ENCODE results near the gene CCDC85B.

The CCDC85B gene

DNA sequence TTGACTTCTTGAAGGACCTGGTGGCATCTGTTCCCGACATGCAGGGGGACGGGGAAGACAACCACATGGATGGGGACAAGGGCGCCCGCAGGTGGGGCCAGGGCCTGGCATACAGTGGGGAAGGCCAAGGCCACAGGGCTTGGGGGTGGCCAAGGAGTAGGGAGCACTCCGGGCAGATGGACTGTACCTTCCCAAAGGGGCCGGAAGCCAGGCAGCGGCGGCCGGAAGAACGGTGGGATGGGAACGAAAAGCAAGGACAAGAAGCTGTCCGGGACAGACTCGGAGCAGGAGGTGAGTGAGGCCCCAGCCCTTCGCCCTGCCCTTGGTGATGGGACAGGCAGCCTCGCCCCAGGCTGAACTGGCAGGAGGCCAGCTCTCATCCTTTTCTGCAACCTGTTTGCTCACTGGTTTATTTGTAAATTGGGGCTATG is 29.9 kb downstream of the CCDC85B start:
- DNase-seq (ENCODE audit: low read depth) = no peak
- H3K4me3 ChIP-seq (ENCODE audit: low read depth, low read length) = peak overlapping the region; percentile 63
- TF ChIP-seq, protein P1, sequence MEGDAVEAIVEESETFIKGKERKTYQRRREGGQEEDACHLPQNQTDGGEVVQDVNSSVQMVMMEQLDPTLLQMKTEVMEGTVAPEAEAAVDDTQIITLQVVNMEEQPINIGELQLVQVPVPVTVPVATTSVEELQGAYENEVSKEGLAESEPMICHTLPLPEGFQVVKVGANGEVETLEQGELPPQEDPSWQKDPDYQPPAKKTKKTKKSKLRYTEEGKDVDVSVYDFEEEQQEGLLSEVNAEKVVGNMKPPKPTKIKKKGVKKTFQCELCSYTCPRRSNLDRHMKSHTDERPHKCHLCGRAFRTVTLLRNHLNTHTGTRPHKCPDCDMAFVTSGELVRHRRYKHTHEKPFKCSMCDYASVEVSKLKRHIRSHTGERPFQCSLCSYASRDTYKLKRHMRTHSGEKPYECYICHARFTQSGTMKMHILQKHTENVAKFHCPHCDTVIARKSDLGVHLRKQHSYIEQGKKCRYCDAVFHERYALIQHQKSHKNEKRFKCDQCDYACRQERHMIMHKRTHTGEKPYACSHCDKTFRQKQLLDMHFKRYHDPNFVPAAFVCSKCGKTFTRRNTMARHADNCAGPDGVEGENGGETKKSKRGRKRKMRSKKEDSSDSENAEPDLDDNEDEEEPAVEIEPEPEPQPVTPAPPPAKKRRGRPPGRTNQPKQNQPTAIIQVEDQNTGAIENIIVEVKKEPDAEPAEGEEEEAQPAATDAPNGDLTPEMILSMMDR (IDR thresholded peaks at IDR 0.05; ENCODE audit: low read depth, low read length) = no peak
- TF ChIP-seq MYC (IDR thresholded peaks at IDR 0.05; ENCODE audit: low read depth, low read length) (no peak), POLR2A (IDR thresholded peaks at IDR 0.05; ENCODE audit: extremely low read depth, insufficient read length) (no peak)
- TF ChIP-seq, protein P2, sequence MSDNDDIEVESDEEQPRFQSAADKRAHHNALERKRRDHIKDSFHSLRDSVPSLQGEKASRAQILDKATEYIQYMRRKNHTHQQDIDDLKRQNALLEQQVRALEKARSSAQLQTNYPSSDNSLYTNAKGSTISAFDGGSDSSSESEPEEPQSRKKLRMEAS (IDR thresholded peaks at IDR 0.05; ENCODE audit: low read depth, low read length) = no peak

DNA sequence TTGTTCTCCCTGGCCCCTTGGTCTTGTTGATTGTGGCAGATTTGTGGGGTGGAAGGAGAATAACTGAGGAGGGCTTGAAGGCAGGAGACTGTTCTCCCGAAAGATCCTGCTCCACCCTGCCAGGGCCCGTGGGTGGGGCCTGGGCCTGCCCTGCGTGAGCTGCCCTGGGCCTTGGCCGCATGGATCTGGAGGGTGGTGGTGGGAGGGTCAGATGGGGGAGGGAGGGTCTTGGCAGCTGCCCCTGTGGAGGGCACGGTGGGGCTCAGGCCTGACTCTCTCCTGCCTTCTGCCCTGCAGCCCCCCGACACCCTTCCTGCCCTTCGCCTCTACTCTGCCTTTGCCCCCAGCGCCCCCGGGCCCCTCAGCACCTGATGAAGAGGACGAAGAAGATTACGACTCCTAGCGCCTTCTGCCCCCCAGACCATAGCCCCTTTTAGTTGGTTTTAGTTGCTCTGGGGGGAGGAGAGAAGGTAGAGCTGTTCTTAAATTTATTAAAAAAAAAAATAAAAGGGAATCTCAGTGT is 30.6 kb downstream of the CCDC85B start:
- H3K4me3 ChIP-seq (ENCODE audit: low read depth, low read length) = no peak overlapping the region
- DNase-seq (ENCODE audit: low read depth) = no peak
- TF ChIP-seq MYC (IDR thresholded peaks at IDR 0.05; ENCODE audit: low read depth, low read length) (no peak), POLR2A (IDR thresholded peaks at IDR 0.05; ENCODE audit: extremely low read depth, insufficient read length) (no peak)
- TF ChIP-seq, protein P1 (IDR thresholded peaks at IDR 0.05; ENCODE audit: low read depth, low read length) = no peak
- TF ChIP-seq, protein P2 (IDR thresholded peaks at IDR 0.05; ENCODE audit: low read depth, low read length) = no peak

DNA sequence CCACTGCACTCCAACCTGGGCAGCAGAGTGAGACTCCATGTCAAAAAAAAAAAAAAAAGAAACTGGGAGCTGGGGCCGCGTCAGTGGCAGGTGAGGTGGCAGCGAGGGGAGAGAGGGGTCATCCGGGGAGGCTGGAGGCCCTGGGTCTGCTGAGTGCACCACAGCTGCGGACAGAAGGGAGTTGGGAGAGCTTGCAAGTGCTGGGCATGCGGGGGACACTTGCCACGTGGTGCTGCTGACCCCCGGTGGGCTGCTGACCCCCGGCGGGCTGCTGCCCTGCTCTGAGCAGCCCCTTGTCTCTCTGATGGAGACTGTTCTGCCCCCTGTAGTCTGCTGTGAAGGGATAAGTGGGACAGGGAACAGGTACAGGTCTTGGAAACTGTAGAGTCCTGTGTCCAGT is 31.4 kb downstream of the CCDC85B start:
- no peak overlapping the region for H3K4me3 ChIP-seq (ENCODE audit: low read depth, low read length)
- no peak for DNase-seq (ENCODE audit: low read depth)
- TF ChIP-seq, protein P2 (IDR thresholded peaks at IDR 0.05; ENCODE audit: low read depth, low read length) = no peak
- TF ChIP-seq MYC (IDR thresholded peaks at IDR 0.05; ENCODE audit: low read depth, low read length) (no peak), POLR2A (IDR thresholded peaks at IDR 0.05; ENCODE audit: extremely low read depth, insufficient read length) (no peak)
- TF ChIP-seq, protein P1 (IDR thresholded peaks at IDR 0.05; ENCODE audit: low read depth, low read length) = no peak

DNA sequence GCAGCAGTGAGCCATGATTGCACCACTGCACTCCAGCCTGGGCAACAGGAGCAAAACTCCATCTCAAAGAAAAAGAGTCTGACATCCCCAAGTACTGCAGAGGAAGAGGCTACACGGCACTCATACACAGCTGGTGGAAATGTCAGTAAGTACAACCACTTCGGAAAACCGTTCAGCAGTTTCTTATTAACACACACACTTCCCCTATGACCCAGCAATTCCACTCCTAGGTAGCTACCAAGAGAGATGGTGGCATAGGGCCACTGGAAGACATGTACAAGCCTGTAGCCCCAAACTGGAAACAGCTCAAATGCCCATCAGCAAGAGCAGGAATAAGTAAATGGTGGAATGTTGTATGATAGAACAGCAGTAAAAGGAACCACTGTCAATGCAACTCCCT is 32.1 kb downstream of the CCDC85B start:
- DNase-seq (ENCODE audit: low read depth) = no peak
- no peak overlapping the region for H3K4me3 ChIP-seq (ENCODE audit: low read depth, low read length)
- TF ChIP-seq POLR2A (IDR thresholded peaks at IDR 0.05; ENCODE audit: extremely low read depth, insufficient read length) (no peak), MYC (IDR thresholded peaks at IDR 0.05; ENCODE audit: low read depth, low read length) (no peak)
- TF ChIP-seq, protein P1 (IDR thresholded peaks at IDR 0.05; ENCODE audit: low read depth, low read length) = no peak
- TF ChIP-seq, protein P2 (IDR thresholded peaks at IDR 0.05; ENCODE audit: low read depth, low read length) = no peak

DNA sequence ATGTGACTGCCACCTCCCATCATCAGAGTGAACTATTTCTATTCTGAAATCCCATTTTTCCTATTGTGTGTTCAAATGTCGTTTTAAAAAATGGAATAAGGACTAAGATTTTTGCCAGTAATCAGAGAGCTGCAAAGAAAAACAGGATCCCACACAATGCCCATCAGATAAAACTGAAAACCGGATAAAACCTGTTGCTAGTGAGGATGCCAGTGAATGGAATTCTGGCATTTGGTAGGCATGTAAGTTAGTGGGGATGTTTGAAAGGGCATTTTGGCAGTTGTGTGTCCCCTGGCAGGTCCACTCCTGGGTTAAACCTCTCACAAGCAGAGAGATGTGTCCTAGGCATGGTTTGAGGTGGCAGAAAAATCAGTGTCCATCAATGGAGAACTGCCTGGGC is 34.9 kb downstream of the CCDC85B start:
- DNase-seq (ENCODE audit: low read depth) = no peak
- TF ChIP-seq, protein P2 (IDR thresholded peaks at IDR 0.05; ENCODE audit: low read depth, low read length) = no peak
- TF ChIP-seq POLR2A (IDR thresholded peaks at IDR 0.05; ENCODE audit: extremely low read depth, insufficient read length) (no peak), MYC (IDR thresholded peaks at IDR 0.05; ENCODE audit: low read depth, low read length) (no peak)
- TF ChIP-seq, protein P1 (IDR thresholded peaks at IDR 0.05; ENCODE audit: low read depth, low read length) = no peak
- H3K4me3 ChIP-seq (ENCODE audit: low read depth, low read length) = no peak overlapping the region
